GM21447 (cell line): ENCODE measurements around the gene CKAP2L.

Experiments
- ATAC-seq: cut with Tn5 transposase; IDR thresholded peaks from one replicate; pipeline ENCODE4 v1.9.1; 2021; ENCODE audit not compliant: unreplicated experiment

The CKAP2L gene

GRCh38 chr2:112767693-112768330 lies 3.4 kb upstream of the CKAP2L start:
- ATAC-seq = no peak

GRCh38 chr2:112765251-112765650 lies 842 bp upstream of the CKAP2L start:
- no peak for ATAC-seq

- no peak for ATAC-seq
Measured at GRCh38 chr2:112762276-112762675, 2.1 kb downstream of the CKAP2L start.

- no peak for ATAC-seq
Measured at GRCh38 chr2:112760149-112760548, 4.3 kb downstream of the CKAP2L start.

GRCh38 chr2:112758711-112759110 lies 5.7 kb downstream of the CKAP2L start:
- no peak for ATAC-seq

- no peak for ATAC-seq
Measured at GRCh38 chr2:112757265-112757664, 7.1 kb downstream of the CKAP2L start.

- no peak for ATAC-seq
Measured at GRCh38 chr2:112756207-112756606, 8.2 kb downstream of the CKAP2L start.

GRCh38 chr2:112755444-112755843 lies 9.0 kb downstream of the CKAP2L start:
- no peak for ATAC-seq

GRCh38 chr2:112754564-112754963 lies 9.8 kb downstream of the CKAP2L start:
- ATAC-seq = no peak

GRCh38 chr2:112752667-112753066 lies 11.7 kb downstream of the CKAP2L start:
- no peak for ATAC-seq

- no peak for ATAC-seq
Measured at GRCh38 chr2:112751451-112752197, 12.8 kb downstream of the CKAP2L start.

GRCh38 chr2:112750560-112750843 lies 13.9 kb downstream of the CKAP2L start:
- ATAC-seq = no peak

- ATAC-seq = peak; percentile 70
Measured at GRCh38 chr2:112749755-112750559, 14.5 kb downstream of the CKAP2L start.

- no peak for ATAC-seq
Measured at GRCh38 chr2:112740527-112740926, 23.9 kb downstream of the CKAP2L start.

- no peak for ATAC-seq
Measured at GRCh38 chr2:112737542-112738232, 26.7 kb downstream of the CKAP2L start.

GRCh38 chr2:112733871-112734270 lies 30.5 kb downstream of the CKAP2L start:
- ATAC-seq = no peak

GRCh38 chr2:112733456-112733855 lies 31.0 kb downstream of the CKAP2L start:
- ATAC-seq = no peak

- no peak for ATAC-seq
Measured at GRCh38 chr2:112731479-112731878, 32.9 kb downstream of the CKAP2L start.

- no peak for ATAC-seq
Measured at GRCh38 chr2:112730791-112731190, 33.6 kb downstream of the CKAP2L start.

- no peak for ATAC-seq
Measured at GRCh38 chr2:112730216-112730615, 34.2 kb downstream of the CKAP2L start.

GRCh38 chr2:112728378-112729175 lies 35.8 kb downstream of the CKAP2L start:
- ATAC-seq = no peak
